ENCODE results near the gene LMTK2.
A peak's percentile ranks its signal among the peaks of the same experiment; 100 is the strongest.

LMTK2 gene

DNA sequence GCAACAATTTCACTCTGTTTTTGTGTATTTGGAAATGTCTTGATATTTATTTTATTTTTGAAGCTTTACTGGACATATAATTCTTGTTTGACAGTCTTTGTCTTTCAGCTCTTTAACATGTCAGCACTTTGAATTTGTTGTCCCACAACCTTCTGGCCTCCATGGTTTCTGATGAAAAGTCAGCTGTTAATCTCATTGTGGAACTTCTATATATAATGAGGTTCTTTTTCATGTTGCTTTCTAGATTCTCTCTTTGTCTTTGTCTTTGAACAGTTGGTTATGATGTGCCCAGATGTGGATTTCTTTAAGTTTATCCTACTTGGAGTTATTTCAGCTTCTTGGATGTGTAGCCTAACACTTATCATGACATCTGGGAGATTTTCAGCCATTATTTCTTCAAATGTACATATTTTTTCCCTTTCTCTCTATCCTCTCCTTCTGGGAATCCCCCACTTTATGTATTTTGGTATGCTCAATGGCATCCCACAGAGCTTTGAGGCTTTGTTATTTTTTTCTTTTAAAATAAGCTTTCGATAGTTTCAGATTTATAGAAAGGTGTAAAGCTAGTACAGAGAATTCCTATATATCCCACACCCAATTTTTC is 9.5 kb upstream of the LMTK2 start:
- no peak for TF ChIP-seq EZH2 (IDR thresholded peaks at IDR 0.05; ENCODE audit: borderline replicate concordance, low read depth, low read length, severe bottlenecking)
- Histone ChIP-seq H3K27ac (ENCODE audit: low read length) (no peak overlapping the region), H3K36me3 (ENCODE audit: insufficient read depth, low read length) (no peaks in the 10 kb centered on the region), H3K9ac (ENCODE audit: low read depth, low read length) (no peak overlapping the region), H3K4me1 (ENCODE audit: insufficient read depth, low read length) (no peaks in the 10 kb centered on the region), H3K9me3 (ENCODE audit: insufficient read depth, low read length, severe bottlenecking) (peaks cover 15% of the 10 kb centered on the region), H3K79me2 (ENCODE audit: insufficient read depth, low read length) (no peaks in the 10 kb centered on the region), H2AFZ (ENCODE audit: low read depth, low read length) (no peak overlapping the region), H3K27me3 (ENCODE audit: insufficient read depth, low read length, poor library complexity) (no peaks in the 10 kb centered on the region), H3K4me2 (ENCODE audit: insufficient read depth, low read length) (no peak overlapping the region), H4K20me1 (ENCODE audit: insufficient read depth, low read length) (no peaks in the 10 kb centered on the region), H3K4me3 (ENCODE audit: low read depth in 1 of 2, low read length in 2 of 2) (no peak overlapping the region)
- DNase-seq (no peak), ATAC-seq (ENCODE audit: insufficient read depth, low read depth) (no peak)

GRCh38 chr7:98100088-98100487 is 6.6 kb upstream of the LMTK2 start:
- no peak for DNase-seq
- Histone ChIP-seq H3K4me1 (ENCODE audit: insufficient read depth, low read length) (no peaks in the 10 kb centered on the region), H3K36me3 (ENCODE audit: insufficient read depth, low read length) (no peaks in the 10 kb centered on the region), H3K79me2 (ENCODE audit: insufficient read depth, low read length) (no peaks in the 10 kb centered on the region), H4K20me1 (ENCODE audit: insufficient read depth, low read length) (no peaks in the 10 kb centered on the region), H3K4me2 (ENCODE audit: insufficient read depth, low read length) (no peak overlapping the region), H3K27ac (ENCODE audit: low read length) (no peak overlapping the region), H3K27me3 (ENCODE audit: insufficient read depth, low read length, poor library complexity) (no peaks in the 10 kb centered on the region), H2AFZ (ENCODE audit: low read depth, low read length) (no peak overlapping the region), H3K9ac (ENCODE audit: low read depth, low read length) (no peak overlapping the region), H3K9me3 (ENCODE audit: insufficient read depth, low read length, severe bottlenecking) (peaks cover 20% of the 10 kb centered on the region), H3K4me3 (ENCODE audit: low read depth in 1 of 2, low read length in 2 of 2) (no peak overlapping the region)
- no peak for ATAC-seq (ENCODE audit: insufficient read depth, low read depth)
- no peak for TF ChIP-seq EZH2 (IDR thresholded peaks at IDR 0.05; ENCODE audit: borderline replicate concordance, low read depth, low read length, severe bottlenecking)
- TF ChIP-seq, protein P1, sequence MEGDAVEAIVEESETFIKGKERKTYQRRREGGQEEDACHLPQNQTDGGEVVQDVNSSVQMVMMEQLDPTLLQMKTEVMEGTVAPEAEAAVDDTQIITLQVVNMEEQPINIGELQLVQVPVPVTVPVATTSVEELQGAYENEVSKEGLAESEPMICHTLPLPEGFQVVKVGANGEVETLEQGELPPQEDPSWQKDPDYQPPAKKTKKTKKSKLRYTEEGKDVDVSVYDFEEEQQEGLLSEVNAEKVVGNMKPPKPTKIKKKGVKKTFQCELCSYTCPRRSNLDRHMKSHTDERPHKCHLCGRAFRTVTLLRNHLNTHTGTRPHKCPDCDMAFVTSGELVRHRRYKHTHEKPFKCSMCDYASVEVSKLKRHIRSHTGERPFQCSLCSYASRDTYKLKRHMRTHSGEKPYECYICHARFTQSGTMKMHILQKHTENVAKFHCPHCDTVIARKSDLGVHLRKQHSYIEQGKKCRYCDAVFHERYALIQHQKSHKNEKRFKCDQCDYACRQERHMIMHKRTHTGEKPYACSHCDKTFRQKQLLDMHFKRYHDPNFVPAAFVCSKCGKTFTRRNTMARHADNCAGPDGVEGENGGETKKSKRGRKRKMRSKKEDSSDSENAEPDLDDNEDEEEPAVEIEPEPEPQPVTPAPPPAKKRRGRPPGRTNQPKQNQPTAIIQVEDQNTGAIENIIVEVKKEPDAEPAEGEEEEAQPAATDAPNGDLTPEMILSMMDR (IDR thresholded peaks at IDR 0.05; ENCODE audit: borderline replicate concordance, extremely low read depth, low read length, poor library complexity, severe bottlenecking), result no peak

- Histone ChIP-seq H4K20me1 (ENCODE audit: insufficient read depth, low read length) (no peaks in the 10 kb centered on the region), H3K27ac (ENCODE audit: low read length) (no peak overlapping the region), H3K36me3 (ENCODE audit: insufficient read depth, low read length) (peaks cover 3% of the 10 kb centered on the region; the same call in 1 of the 2 replicates), H2AFZ (ENCODE audit: low read depth, low read length) (no peak overlapping the region), H3K79me2 (ENCODE audit: insufficient read depth, low read length) (peaks cover 5% of the 10 kb centered on the region), H3K4me2 (ENCODE audit: insufficient read depth, low read length) (no peak overlapping the region), H3K4me1 (ENCODE audit: insufficient read depth, low read length) (peaks cover 7% of the 10 kb centered on the region; the same call in 1 of the 2 replicates), H3K4me3 (ENCODE audit: low read depth in 1 of 2, low read length in 2 of 2) (no peak overlapping the region), H3K9ac (ENCODE audit: low read depth, low read length) (no peak overlapping the region), H3K9me3 (ENCODE audit: insufficient read depth, low read length, severe bottlenecking) (peaks cover 16% of the 10 kb centered on the region), H3K27me3 (ENCODE audit: insufficient read depth, low read length, poor library complexity) (no peaks in the 10 kb centered on the region)
- no peak for DNase-seq
- no peak for ATAC-seq (ENCODE audit: insufficient read depth, low read depth)
- TF ChIP-seq EZH2 (IDR thresholded peaks at IDR 0.05; ENCODE audit: borderline replicate concordance, low read depth, low read length, severe bottlenecking), result no peak
- TF ChIP-seq, protein P1 (IDR thresholded peaks at IDR 0.05; ENCODE audit: borderline replicate concordance, extremely low read depth, low read length, poor library complexity, severe bottlenecking), result no peak
These were observed 4.5 kb upstream of the LMTK2 start for GRCh38 chr7:98102170-98102569.

- H3K79me2 ChIP-seq (ENCODE audit: insufficient read depth, low read length), result peaks cover 43% of the 10 kb centered on the region
- H3K4me3 ChIP-seq (ENCODE audit: low read depth in 1 of 2, low read length in 2 of 2), result peak overlapping the region in 1 of 2 experiments; percentile 93; a peak in 1 of 4 replicates
- peak overlapping the region; percentile 53 for H3K4me2 ChIP-seq (ENCODE audit: insufficient read depth, low read length)
- ATAC-seq (ENCODE audit: insufficient read depth, low read depth), result no peak
- H3K9ac ChIP-seq (ENCODE audit: low read depth, low read length), result no peak overlapping the region
- no peak overlapping the region for H3K27ac ChIP-seq (ENCODE audit: low read length)
- H3K9me3 ChIP-seq (ENCODE audit: insufficient read depth, low read length, severe bottlenecking), result peaks cover 9% of the 10 kb centered on the region
- peaks cover 3% of the 10 kb centered on the region; the same call in 1 of the 2 replicates for H3K36me3 ChIP-seq (ENCODE audit: insufficient read depth, low read length)
- H3K27me3 ChIP-seq (ENCODE audit: insufficient read depth, low read length, poor library complexity), result no peaks in the 10 kb centered on the region
- TF ChIP-seq, protein P1 (IDR thresholded peaks at IDR 0.05; ENCODE audit: borderline replicate concordance, extremely low read depth, low read length, poor library complexity, severe bottlenecking), result no peak
- TF ChIP-seq EZH2 (IDR thresholded peaks at IDR 0.05; ENCODE audit: borderline replicate concordance, low read depth, low read length, severe bottlenecking), result no peak
- no peak for DNase-seq
- H2AFZ ChIP-seq (ENCODE audit: low read depth, low read length), result peak overlapping the region; percentile 60
- peaks cover 27% of the 10 kb centered on the region for H3K4me1 ChIP-seq (ENCODE audit: insufficient read depth, low read length)
- H4K20me1 ChIP-seq (ENCODE audit: insufficient read depth, low read length), result peaks cover 22% of the 10 kb centered on the region; the same call in 1 of the 2 replicates
These were observed 619 bp upstream of the LMTK2 start for GRCh38 chr7:98105942-98106544.
